CD14-positive monocyte (primary cell): ENCODE data around the gene VARS2. TPM values are rescaled to one million over a fixed set of nuclear protein-coding genes. Genes with fewer than 3 reads are reported as not detected.

Experiments used
- DNase-seq, 3 donors: peaks; one replicate each; pipeline ENCODE4 v3.0.0-alpha.2; 2011 to 2022
- H2AFZ ChIP-seq: 2 replicates; pipeline ENCODE4 v1.6.0; 2012; ENCODE audit warnings: mild to moderate bottlenecking, low read depth, low read length, inconsistent platforms; ENCODE audit not compliant: insufficient read depth, poor library complexity, severe bottlenecking
- H3K27ac ChIP-seq, 2 donors: 1 replicate in 1 of 2; 2 replicates in 1 of 2; pipeline ENCODE4 v1.5.1; 2012 to 2013; ENCODE audit warnings: low read length in 2 of 2, control low read depth in 1 of 2, inconsistent platforms in 1 of 2, low read depth in 1 of 2, mild to moderate bottlenecking in 1 of 2
- H3K27me3 ChIP-seq, 2 donors: one replicate each; pipeline versions ENCODE4 v1.6.0 to v1.6.1; 2011 to 2013; ENCODE audit warnings: low read length in 2 of 2; ENCODE audit not compliant: control insufficient read depth in 2 of 2, insufficient read depth in 2 of 2
- H3K36me3 ChIP-seq, 2 donors: replicated peaks in 1 of 2; 1 replicate in 1 of 2; 2 replicates in 1 of 2; pipeline versions ENCODE4 v1.5.1 to v1.6.1; 2012 to 2013; ENCODE audit warnings: low read length in 2 of 2, control low read depth in 1 of 2, inconsistent platforms in 1 of 2, mild to moderate bottlenecking in 1 of 2; ENCODE audit not compliant: insufficient read depth in 2 of 2, control insufficient read depth in 1 of 2
- H3K4me1 ChIP-seq, 2 donors: 1 replicate in 1 of 2; 2 replicates in 1 of 2; pipeline versions ENCODE4 v1.5.1 to v1.6.1; 2012 to 2013; ENCODE audit warnings: low read length in 2 of 2, control low read depth in 1 of 2, inconsistent platforms in 1 of 2, mild to moderate bottlenecking in 1 of 2, moderate library complexity in 1 of 2; ENCODE audit not compliant: insufficient read depth in 2 of 2, control insufficient read depth in 1 of 2
- H3K4me2 ChIP-seq: replicated peaks from 2 replicates; pipeline ENCODE3; 2012; ENCODE audit warnings: low read length, moderate library complexity, mild to moderate bottlenecking; ENCODE audit not compliant: poor library complexity, severe bottlenecking; ENCODE audit errors: extremely low read depth
- H3K4me3 ChIP-seq, 3 experiments: fragments of 200-600 bp in 1 of 3; sonication (generic) in 1 of 3; replicated peaks in 1 of 3; 1 replicate in 2 of 3; 2 replicates in 1 of 3; pipeline ENCODE4 v1.5.1; 2011 to 2013; ENCODE audit warnings: low read length in 3 of 3, mild to moderate bottlenecking in 3 of 3, control low read depth in 2 of 3, low read depth in 2 of 3, inconsistent platforms in 1 of 3, moderate library complexity in 1 of 3
- H3K79me2 ChIP-seq: 2 replicates; pipeline ENCODE4 v1.6.0; 2012; ENCODE audit warnings: mild to moderate bottlenecking, control low read depth, inconsistent platforms, low read length, moderate library complexity; ENCODE audit not compliant: insufficient read depth
- H3K9ac ChIP-seq: 2 replicates; pipeline ENCODE4 v1.6.0; 2017; ENCODE audit warnings: low read length, mild to moderate bottlenecking; ENCODE audit not compliant: insufficient read depth, poor library complexity, severe bottlenecking
- H3K9me3 ChIP-seq, 2 donors: replicated peaks in 1 of 2; 1 replicate in 1 of 2; 2 replicates in 1 of 2; pipeline versions ENCODE4 v1.5.1 to v1.6.1; 2012 to 2013; ENCODE audit warnings: low read length in 2 of 2, control low read depth in 1 of 2; ENCODE audit not compliant: control insufficient read depth in 1 of 2, insufficient read depth in 1 of 2
- H4K20me1 ChIP-seq: 2 replicates; pipeline ENCODE4 v1.6.0; 2012; ENCODE audit warnings: mild to moderate bottlenecking, low read length, control low read depth, moderate library complexity; ENCODE audit not compliant: insufficient read depth
- H3K27ac Mint-ChIP-seq, 7 donors: one replicate each; pipeline ENCODE4 v1.8.0; 2020; ENCODE audit warnings: mild to moderate bottlenecking in 7 of 7, mixed read lengths in 7 of 7, moderate library complexity in 6 of 7, inconsistent platforms in 2 of 7
- H3K27me3 Mint-ChIP-seq, 3 donors: one replicate each; pipeline ENCODE4 v1.8.0; 2021 to 2022; ENCODE audit warnings: low read depth in 3 of 3, mild to moderate bottlenecking in 3 of 3, mixed read lengths in 3 of 3, moderate library complexity in 3 of 3, inconsistent platforms in 1 of 3
- H3K36me3 Mint-ChIP-seq, 2 donors: one replicate each; pipeline ENCODE4 v1.8.0; 2020; ENCODE audit warnings: mixed read lengths in 2 of 2, inconsistent platforms in 1 of 2, mild to moderate bottlenecking in 1 of 2
- H3K4me1 Mint-ChIP-seq: one replicate; pipeline ENCODE4 v1.8.0; 2020; ENCODE audit warnings: mild to moderate bottlenecking, mixed read lengths
- H3K4me3 Mint-ChIP-seq, 2 donors: one replicate each; pipeline ENCODE4 v1.8.0; 2020; ENCODE audit warnings: mild to moderate bottlenecking in 2 of 2, mixed read lengths in 2 of 2, moderate library complexity in 1 of 2
- H3K9me3 Mint-ChIP-seq, 7 donors: one replicate each; pipeline ENCODE4 v1.8.0; 2020 to 2022; ENCODE audit warnings: mixed read lengths in 7 of 7, mild to moderate bottlenecking in 6 of 7, moderate library complexity in 6 of 7, inconsistent platforms in 2 of 7
- CTCF ChIP-seq: fragments of 200-600 bp; IDR thresholded peaks from one replicate; pipeline ENCODE4 v1.8.0; 2022; ENCODE audit warnings: antibody characterized with exemption, mild to moderate bottlenecking
- WGBS: methylation state at CpG from one replicate; pipeline ENCODE4 v1.1.5; 2013; ENCODE audit warnings: missing lambda C conversion rate; ENCODE audit not compliant: insufficient coverage; 5-methylcytosine and 5-hydroxymethylcytosine counted together
- intact Hi-C, 2 donors: fragments of 100-400 bp; cut with micrococcal nuclease; formaldehyde crosslinking; loops; one replicate each; pipeline versions ENCODE4 v1.15.0 to v1.15.1; 2023
- polyA plus RNA-seq, 3 donors: library from polyadenylated mRNA; depleted of rRNA in 1 of 3; unstranded in 2 of 3; stranded (reverse) in 1 of 3; fragments of 300-500 nt in 2 of 3; fragments of >200 nt in 1 of 3; fragmentation: Illumina TruSeq in 2 of 3; gene quantifications; 1 replicate in 2 of 3; 2 replicates in 1 of 3; pipeline ENCODE4 v1.2.3, GENCODE V29; 2012 to 2021

VARS2 gene
- polyA plus RNA-seq, 3 donors, result 7.6 to 15.5 (median 8.1) TPM

- DNase-seq, result no peak
- intact Hi-C loops, result no loop called here
- H3K4me1 Mint-ChIP-seq, result no peaks in the 10 kb centered on the region
- H3K79me2 ChIP-seq, result no peaks in the 10 kb centered on the region
- H3K36me3 ChIP-seq, result no peaks in the 10 kb centered on the region
- no peaks in the 10 kb centered on the region for H3K27me3 ChIP-seq
- no peaks in the 10 kb centered on the region for H3K9me3 ChIP-seq
- no peak for TF ChIP-seq CTCF
- no peak overlapping the region for H3K4me2 ChIP-seq
- H3K36me3 Mint-ChIP-seq, result peaks cover 0 to 2% of the 10 kb centered on the region in 2 donors
- no peak overlapping the region for H3K4me3 Mint-ChIP-seq
- no peak overlapping the region for H3K9ac ChIP-seq
- no peak overlapping the region for H3K4me3 ChIP-seq
- 98% methylated on average over 9 of the region's 13 CpGs for WGBS
- H3K27me3 Mint-ChIP-seq, result peaks cover 4 to 7% (median 5%) of the 10 kb centered on the region in 3 donors
- H3K9me3 Mint-ChIP-seq, result no peaks in the 10 kb centered on the region
- H3K27ac Mint-ChIP-seq, result no peak overlapping the region
- H2AFZ ChIP-seq, result no peak overlapping the region
- no peak overlapping the region for H3K27ac ChIP-seq
- no peaks in the 10 kb centered on the region for H3K4me1 ChIP-seq
- H4K20me1 ChIP-seq, result no peaks in the 10 kb centered on the region
These were observed 17.5 kb upstream of the VARS2 start for GRCh38 chr6:30896541-30896940.

DNA sequence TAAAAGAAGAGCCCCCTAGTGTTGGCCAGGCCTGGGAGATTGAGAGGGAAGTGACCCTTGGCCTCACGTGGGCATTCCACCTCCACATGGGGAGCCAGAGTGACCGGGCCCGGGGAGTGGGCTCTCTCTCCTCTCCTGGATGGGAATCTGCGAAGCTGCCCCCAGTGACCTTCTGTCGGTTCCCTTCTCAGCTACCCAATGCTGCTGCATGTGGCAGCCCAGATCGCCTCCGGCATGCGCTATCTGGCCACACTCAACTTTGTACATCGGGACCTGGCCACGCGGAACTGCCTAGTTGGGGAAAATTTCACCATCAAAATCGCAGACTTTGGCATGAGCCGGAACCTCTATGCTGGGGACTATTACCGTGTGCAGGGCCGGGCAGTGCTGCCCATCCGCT is 16.2 kb upstream of the VARS2 start:
- Histone ChIP-seq H3K79me2 (no peaks in the 10 kb centered on the region), H3K27ac (no peak overlapping the region), H2AFZ (no peak overlapping the region), H3K36me3 (no peaks in the 10 kb centered on the region), H3K9ac (no peak overlapping the region), H3K4me1 (no peaks in the 10 kb centered on the region), H3K27me3 (no peaks in the 10 kb centered on the region), H4K20me1 (no peaks in the 10 kb centered on the region), H3K4me2 (no peak overlapping the region), H3K9me3 (no peaks in the 10 kb centered on the region), H3K4me3 (no peak overlapping the region)
- peaks cover 3 to 6% (median 5%) of the 10 kb centered on the region in 3 donors for H3K27me3 Mint-ChIP-seq
- H3K4me3 Mint-ChIP-seq, result no peak overlapping the region
- no peak overlapping the region for H3K27ac Mint-ChIP-seq
- 91% methylated on average over 13 of the region's 16 CpGs for WGBS
- TF ChIP-seq CTCF, result no peak
- peaks cover 0 to 2% of the 10 kb centered on the region in 2 donors for H3K36me3 Mint-ChIP-seq
- DNase-seq, result no peak
- no peaks in the 10 kb centered on the region for H3K9me3 Mint-ChIP-seq
- intact Hi-C loops, result no loop called here
- no peaks in the 10 kb centered on the region for H3K4me1 Mint-ChIP-seq
